PC-3 (cell line): Measurements from ENCODE around the gene OR56A1.

ENCODE experiments used
- CTCF ChIP-seq: fragments of 300-600 bp; sonication (generic); conservative IDR thresholded peaks from 2 replicates; pipeline ENCODE4 v1.5.1; 2017; ENCODE audit warnings: antibody characterized with exemption, low read depth, mild to moderate bottlenecking, low read length
- EZH2 ChIP-seq: fragments of 300-600 bp; sonication (generic); IDR thresholded peaks from one replicate; pipeline ENCODE4 v1.6.1; 2017; ENCODE audit warnings: antibody characterized with exemption, mild to moderate bottlenecking, low read length; ENCODE audit not compliant: unreplicated experiment

GRCh38 chr11:6025056-6025455, 5.5 kb downstream of the OR56A1 start:
- TF ChIP-seq CTCF, result no peak
- no peak for TF ChIP-seq EZH2
